ENCODE data around the gene RASGRF1. TPM values are rescaled to one million over a fixed set of nuclear protein-coding genes. Genes with fewer than 3 reads are reported as not detected.

Gene RASGRF1
- total RNA-seq, 1 experiment from 2014 or later: 0.70 TPM

DNA sequence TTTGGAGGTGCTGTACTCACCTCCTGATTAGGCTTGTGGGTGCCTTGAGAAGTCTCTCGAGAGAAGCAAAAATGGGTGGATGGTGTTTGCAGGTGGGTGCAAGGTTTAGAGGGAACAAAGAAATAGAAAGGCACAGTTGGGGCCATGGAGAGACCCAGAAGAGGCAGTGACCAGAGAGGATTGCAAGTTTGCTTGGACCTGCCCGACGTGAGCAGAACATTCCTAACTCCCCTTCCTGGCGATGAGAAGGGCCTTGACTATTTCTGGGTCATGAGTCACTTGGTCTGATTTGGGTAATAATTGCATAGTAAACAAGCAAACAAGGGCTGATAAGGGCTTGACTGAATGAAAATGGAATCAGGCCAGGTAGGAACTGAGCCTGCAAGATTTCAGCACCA lies 138.7 kb downstream of the RASGRF1 start:
- intact Hi-C loops (cut with micrococcal nuclease): loop anchor here (2.0 kb wide), 1 partner anchor 43 kb away; no protein-coding TSS in a partner anchor
- Mint-ChIP-seq H3K27me3 (ENCODE audit: insufficient read depth, unreplicated experiment) (no peaks in the 10 kb centered on the region), H3K4me3 (ENCODE audit: unreplicated experiment) (no peak overlapping the region), H3K9me3 (ENCODE audit: unreplicated experiment) (no peaks in the 10 kb centered on the region), H3K36me3 (ENCODE audit: insufficient read depth, unreplicated experiment) (no peaks in the 10 kb centered on the region), H3K27ac (ENCODE audit: low read depth, unreplicated experiment) (no peak overlapping the region), H3K4me1 (ENCODE audit: insufficient read depth, unreplicated experiment) (peaks cover 17% of the 10 kb centered on the region)
- ChIA-PET CTCF (interaction anchor here (0.6 kb wide), 1 partner anchor 970 kb away, joined by 3 read pairs; no protein-coding TSS in a partner anchor), POLR2A (interaction anchor here (1.0 kb wide), 1 partner anchor 21 kb away, joined by 3 read pairs; no protein-coding TSS in a partner anchor)
- no TSS peak for BruUV-seq (replicated peaks)
- DNase-seq (ENCODE audit: unreplicated experiment): peak; percentile 37
- TF ChIP-seq, protein P1, sequence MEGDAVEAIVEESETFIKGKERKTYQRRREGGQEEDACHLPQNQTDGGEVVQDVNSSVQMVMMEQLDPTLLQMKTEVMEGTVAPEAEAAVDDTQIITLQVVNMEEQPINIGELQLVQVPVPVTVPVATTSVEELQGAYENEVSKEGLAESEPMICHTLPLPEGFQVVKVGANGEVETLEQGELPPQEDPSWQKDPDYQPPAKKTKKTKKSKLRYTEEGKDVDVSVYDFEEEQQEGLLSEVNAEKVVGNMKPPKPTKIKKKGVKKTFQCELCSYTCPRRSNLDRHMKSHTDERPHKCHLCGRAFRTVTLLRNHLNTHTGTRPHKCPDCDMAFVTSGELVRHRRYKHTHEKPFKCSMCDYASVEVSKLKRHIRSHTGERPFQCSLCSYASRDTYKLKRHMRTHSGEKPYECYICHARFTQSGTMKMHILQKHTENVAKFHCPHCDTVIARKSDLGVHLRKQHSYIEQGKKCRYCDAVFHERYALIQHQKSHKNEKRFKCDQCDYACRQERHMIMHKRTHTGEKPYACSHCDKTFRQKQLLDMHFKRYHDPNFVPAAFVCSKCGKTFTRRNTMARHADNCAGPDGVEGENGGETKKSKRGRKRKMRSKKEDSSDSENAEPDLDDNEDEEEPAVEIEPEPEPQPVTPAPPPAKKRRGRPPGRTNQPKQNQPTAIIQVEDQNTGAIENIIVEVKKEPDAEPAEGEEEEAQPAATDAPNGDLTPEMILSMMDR (IDR thresholded peaks at IDR 0.05; ENCODE audit: unreplicated experiment): no peak

- no peaks in the 10 kb centered on the region for H3K36me3 Mint-ChIP-seq (ENCODE audit: insufficient read depth, unreplicated experiment)
- H3K27me3 Mint-ChIP-seq (ENCODE audit: insufficient read depth, unreplicated experiment): no peaks in the 10 kb centered on the region
- TF ChIP-seq, protein P1 (IDR thresholded peaks at IDR 0.05; ENCODE audit: unreplicated experiment): no peak
- no peak overlapping the region for H3K4me3 Mint-ChIP-seq (ENCODE audit: unreplicated experiment)
- no TSS peak for BruUV-seq (replicated peaks)
- CTCF ChIA-PET: interaction anchor here (0.6 kb wide), 1 partner anchor 970 kb away, joined by 3 read pairs; no protein-coding TSS in a partner anchor
- POLR2A ChIA-PET: no interaction called here
- H3K4me1 Mint-ChIP-seq (ENCODE audit: insufficient read depth, unreplicated experiment): peaks cover 17% of the 10 kb centered on the region
- no peak for DNase-seq (ENCODE audit: unreplicated experiment)
- no peak overlapping the region for H3K27ac Mint-ChIP-seq (ENCODE audit: low read depth, unreplicated experiment)
- intact Hi-C loops (cut with micrococcal nuclease): loop anchor here (2.0 kb wide), 1 partner anchor 42 kb away; no protein-coding TSS in a partner anchor
- no peaks in the 10 kb centered on the region for H3K9me3 Mint-ChIP-seq (ENCODE audit: unreplicated experiment)
These were observed 139.4 kb downstream of the RASGRF1 start for GRCh38 chr15:78950902-78951840.

GRCh38 chr15:78950343-78950742 lies 140.2 kb downstream of the RASGRF1 start:
- intact Hi-C loops (cut with micrococcal nuclease): loop anchor here (2.0 kb wide), 1 partner anchor 42 kb away; no protein-coding TSS in a partner anchor
- Mint-ChIP-seq H3K4me3 (ENCODE audit: unreplicated experiment) (no peak overlapping the region), H3K36me3 (ENCODE audit: insufficient read depth, unreplicated experiment) (no peaks in the 10 kb centered on the region), H3K9me3 (ENCODE audit: unreplicated experiment) (no peaks in the 10 kb centered on the region), H3K4me1 (ENCODE audit: insufficient read depth, unreplicated experiment) (peaks cover 17% of the 10 kb centered on the region), H3K27me3 (ENCODE audit: insufficient read depth, unreplicated experiment) (no peaks in the 10 kb centered on the region), H3K27ac (ENCODE audit: low read depth, unreplicated experiment) (no peak overlapping the region)
- BruUV-seq (replicated peaks): no TSS peak
- POLR2A ChIA-PET: no interaction called here
- CTCF ChIA-PET: no interaction called here
- TF ChIP-seq, protein P1 (IDR thresholded peaks at IDR 0.05; ENCODE audit: unreplicated experiment): no peak
- DNase-seq (ENCODE audit: unreplicated experiment): no peak

GRCh38 chr15:78949461-78949860 lies 141.1 kb downstream of the RASGRF1 start:
- Mint-ChIP-seq H3K4me3 (ENCODE audit: unreplicated experiment) (no peak overlapping the region), H3K9me3 (ENCODE audit: unreplicated experiment) (no peaks in the 10 kb centered on the region), H3K27ac (ENCODE audit: low read depth, unreplicated experiment) (no peak overlapping the region), H3K27me3 (ENCODE audit: insufficient read depth, unreplicated experiment) (no peaks in the 10 kb centered on the region), H3K4me1 (ENCODE audit: insufficient read depth, unreplicated experiment) (peaks cover 21% of the 10 kb centered on the region), H3K36me3 (ENCODE audit: insufficient read depth, unreplicated experiment) (no peaks in the 10 kb centered on the region)
- BruUV-seq (replicated peaks): no TSS peak
- intact Hi-C loops (cut with micrococcal nuclease): no loop called here
- no peak for DNase-seq (ENCODE audit: unreplicated experiment)
- TF ChIP-seq, protein P1 (IDR thresholded peaks at IDR 0.05; ENCODE audit: unreplicated experiment): no peak
- ChIA-PET POLR2A (no interaction called here), CTCF (no interaction called here)
